HK-2 (cell line): ENCODE measurements around the gene ACTL7B.
"Not testable (repeated sequence)": the region's sequence is repeated elsewhere in the genome, so short reads cannot be mapped to it uniquely, and the experiment has no call there.

Source experiments
- DNase-seq: peaks from one replicate; pipeline ENCODE4 v3.0.0-alpha.2; 2018; ENCODE audit not compliant: unreplicated experiment

Gene ACTL7B

DNA sequence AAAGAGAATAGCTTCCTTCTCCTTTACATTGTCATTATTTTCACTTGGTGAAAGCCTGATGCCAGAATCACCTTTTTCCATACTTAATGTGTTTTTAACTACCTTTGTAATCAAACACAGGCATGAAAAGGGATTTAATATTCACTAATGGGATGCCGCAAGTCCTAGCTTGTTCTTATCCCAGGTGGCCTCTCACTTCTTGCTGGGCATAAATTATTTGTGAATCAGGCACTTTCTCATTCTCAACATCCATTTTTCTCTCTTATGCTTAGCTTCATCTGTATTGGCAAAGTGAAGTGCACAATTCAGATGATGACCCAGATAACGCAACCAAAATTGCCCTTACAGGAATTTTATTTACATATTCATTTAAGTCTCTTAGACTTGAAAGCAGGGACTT, 10.9 kb downstream of the ACTL7B start:
- no peak for DNase-seq

DNA sequence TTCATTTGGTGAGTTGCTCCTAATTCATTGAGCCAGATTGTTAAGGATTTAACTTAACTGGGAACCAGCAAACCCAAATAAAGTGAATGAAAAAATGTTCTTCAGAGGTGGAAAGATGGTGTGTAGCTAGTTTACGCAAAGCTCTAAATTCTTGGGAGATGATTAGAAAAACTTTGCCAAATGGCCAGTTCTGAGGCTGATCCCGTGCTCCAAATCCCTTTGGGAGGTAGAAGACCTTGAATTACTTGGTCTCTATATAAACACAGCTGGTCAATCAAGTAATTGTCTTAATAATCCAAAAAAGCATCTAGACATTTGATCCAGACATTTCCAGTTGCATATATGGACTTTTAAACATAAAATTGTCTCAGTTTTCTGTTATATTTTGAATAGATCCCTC, 11.4 kb downstream of the ACTL7B start:
- DNase-seq, result no peak

DNA sequence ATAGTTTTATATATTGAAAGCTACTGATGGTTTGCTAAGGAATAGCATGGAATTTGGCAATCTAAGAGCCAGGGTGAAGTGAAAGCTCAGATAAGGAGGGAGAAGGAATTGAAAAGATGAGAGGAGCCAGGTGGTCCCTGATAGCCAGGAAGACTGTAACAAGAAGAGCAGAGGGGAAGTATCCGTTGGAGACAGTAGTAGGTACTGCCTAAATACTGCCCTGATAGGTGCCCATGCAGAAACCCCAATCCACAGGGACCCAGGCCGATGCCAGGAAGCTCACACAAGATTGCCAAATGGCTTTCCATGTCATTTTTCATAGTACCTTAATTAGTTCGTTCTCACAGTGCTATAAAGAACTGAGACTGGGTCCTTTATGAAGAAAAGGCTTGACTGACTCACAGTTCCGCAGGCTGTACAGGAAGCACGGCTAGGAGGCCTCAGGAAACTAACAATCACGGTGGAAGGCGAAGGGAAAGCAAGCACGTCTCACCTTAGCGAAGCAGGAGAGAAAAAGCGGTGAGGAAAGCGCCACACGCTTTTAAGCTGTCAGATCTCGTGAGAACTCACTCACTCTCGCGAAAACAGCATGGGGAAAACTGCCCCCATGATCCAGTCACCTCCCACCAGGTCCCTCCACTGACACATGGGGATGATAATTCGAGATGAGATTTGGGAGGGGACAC, 13.0 kb downstream of the ACTL7B start:
- DNase-seq, result no peak

DNA sequence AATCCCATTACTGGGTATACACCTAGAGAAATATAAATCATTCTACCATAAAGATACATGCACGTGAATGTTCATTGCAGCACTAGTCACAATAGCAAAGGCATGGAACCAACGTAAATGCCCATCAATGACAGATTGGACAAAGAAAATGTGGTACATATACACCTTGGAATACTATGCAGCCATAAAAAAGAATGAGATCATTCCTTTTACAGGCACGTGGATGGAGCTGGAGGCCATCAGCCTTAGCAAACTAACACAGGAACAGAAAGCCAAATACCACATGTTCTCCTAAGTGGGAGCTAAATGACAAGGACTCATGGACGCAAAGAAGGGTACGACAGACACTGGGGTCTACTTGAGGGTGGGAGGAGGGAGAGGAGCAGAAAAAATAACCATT, 16.2 kb downstream of the ACTL7B start:
- not testable (repeated sequence) for DNase-seq

DNA sequence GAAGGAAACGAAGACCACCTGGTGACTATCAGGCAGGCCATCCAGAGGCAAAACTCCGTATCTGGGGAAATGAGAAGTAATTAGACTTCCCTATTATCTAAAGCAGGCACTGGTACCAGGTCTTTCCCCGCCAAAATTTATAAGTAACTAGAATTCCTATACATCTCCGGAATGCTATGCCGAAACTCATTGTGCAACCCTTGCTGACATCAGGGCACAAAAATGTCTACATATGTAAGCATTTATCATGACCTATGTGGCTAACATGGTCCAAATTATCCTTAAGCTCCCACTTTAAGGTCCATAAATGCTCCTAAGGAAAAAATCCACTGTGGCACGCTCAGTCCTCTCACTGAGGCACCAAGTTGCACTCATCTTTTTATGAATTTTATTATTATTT, 17.8 kb downstream of the ACTL7B start:
- no peak for DNase-seq

DNA sequence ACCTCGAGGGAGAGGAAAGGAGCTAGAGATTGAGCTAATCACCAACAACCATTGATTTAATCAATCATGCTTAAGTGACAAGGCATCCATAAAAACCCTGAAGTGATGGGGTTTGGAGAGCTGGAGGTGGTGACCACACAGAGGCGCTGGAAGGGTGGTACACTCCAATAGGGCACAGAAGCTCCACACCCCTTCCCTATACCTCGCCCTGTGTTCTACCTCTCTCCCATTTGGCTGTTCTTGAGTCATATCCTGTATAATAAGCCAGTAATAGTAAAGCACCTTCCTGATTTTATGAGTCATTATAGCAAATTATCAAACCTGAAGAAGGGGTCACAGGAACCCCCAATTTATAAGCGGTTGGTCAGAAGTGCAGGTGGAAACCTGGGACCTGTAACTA, 18.3 kb downstream of the ACTL7B start:
- no peak for DNase-seq

DNA sequence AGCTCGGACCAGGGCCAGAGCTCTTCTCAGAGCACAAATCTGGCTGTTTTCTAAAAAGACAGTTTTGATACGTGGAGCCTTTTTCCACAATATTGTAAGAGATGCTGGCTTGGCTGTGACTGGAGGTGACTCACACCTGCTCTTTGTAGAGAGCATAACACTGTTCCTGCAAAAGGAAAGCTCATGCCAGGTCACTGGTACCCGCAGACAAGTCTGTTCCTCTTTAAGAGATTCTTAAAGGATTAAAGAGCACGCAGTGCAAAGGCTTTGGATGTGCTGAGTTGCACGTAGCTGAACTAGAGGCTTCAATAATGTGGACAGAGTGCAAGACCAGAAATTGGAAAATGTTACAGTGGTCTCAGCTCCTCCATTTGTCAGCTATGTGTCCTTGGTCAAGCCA, 19.0 kb downstream of the ACTL7B start:
- no peak for DNase-seq

DNA sequence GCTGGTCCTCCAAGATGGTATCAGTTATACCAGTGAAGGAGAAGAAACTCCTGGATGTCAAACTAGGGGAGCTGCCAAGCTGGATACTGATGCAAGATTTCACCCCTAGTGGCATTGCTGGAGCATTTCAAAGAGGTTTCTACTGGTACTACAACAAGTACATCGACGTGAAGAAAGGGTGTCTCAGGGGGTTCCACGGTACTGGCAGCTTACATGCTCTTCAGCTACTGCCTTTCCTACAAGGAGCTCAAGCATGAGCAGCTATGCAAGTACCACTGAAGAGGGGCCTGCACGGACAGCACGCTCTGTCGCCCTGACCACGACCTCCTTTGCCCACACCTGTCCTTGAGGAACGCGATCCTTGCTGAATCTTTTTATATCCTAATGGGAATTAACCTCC, 19.5 kb downstream of the ACTL7B start:
- no peak for DNase-seq

DNA sequence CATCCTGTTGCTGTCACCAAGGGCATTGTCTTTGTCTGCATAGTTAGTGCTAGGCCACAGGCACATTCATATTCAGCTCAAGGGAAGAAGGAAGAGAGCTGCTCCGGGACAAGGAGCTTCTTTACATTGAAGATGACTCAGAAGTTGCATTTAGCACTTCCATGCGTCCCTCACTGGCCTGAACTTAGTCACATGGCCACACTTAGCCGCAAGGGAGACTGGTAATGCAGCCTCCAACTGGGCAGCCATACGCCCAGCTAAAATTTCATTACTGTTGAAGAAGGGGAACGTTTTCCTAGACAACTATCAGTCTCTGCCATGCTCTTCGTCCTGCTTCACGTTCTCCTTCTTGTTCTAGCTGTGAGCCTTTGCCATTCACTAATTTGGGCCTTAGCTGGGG, 20.0 kb downstream of the ACTL7B start:
- no peak for DNase-seq

DNA sequence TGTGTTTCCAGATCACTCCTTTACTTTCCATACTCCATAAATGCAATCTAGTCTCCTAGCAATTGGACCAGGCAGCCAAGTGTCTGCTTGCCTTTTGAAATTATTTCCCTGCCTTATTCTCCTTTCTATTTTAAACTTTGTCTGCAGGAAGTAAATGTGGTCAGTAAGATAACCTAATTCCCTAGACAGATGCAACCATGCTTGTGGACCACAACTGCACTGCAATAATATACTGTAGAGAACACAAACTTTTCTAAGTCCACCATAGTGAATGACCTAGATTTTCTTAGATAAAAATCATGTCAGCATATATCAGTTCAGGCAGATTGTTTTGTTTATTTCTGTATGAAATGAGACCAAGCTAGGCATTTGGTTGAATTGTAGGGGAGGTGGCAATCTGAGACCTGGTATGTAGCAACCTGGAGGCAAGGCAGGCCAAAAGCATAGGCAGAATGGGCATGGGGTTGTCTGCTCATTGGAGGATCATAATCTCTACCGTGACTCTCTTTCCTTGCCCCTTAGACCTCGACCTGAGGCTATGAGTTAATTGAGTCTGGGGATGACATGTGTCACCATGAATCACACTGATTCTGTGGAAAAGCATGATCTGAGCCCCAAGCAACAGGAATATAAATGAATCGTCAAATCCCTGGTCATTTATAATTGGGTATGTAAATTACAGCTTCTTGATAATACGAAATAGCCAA, 20.7 kb downstream of the ACTL7B start:
- DNase-seq, result no peak

DNA sequence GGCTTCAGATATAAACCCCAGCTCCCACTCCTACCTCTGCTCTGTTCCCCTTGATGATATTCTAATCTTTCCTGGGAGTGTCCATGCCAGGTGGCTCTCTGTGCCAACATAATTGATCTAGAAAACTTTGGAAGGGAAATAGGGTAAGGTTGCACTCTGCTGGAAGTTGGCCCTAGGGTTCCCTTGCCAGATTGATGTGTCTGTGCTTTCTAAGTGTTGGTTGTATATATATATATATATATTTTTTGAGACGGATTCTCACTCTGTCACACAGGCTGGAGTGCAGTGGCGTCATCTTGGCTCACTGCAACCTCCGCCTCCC, 23.6 kb downstream of the ACTL7B start:
- DNase-seq, result no peak

DNA sequence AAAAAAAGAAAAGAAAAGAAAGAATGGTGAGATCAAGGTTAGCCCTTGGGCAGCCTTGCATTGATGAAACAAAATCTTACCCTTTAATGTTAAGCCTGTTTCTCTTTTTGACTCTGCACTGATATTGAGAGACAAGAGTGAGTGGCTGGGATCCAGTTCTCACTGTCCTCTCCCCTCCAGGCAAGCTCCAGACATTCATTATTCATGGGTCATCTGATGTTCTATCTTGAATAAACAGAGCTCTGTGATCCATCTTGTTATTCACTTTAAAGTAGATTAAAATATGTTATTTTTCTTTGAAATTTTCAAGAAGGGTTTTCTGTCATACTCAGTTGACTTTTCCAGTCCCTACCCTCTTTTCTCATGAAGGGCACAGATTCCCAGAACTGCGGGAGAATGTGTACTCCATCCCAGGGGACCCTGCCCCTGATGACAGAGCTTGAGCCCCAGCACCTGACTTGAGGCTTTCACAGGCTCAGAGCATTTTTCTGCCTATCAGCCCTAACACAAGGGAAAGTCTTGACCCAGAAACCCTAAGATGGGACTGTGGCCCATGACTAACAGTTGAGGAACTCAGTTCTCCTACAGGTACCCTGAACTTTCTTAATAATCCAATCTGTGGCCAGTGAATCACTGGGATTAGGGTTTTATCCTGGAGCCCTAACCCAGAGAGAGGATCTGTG, 24.1 kb downstream of the ACTL7B start:
- DNase-seq, result no peak

DNA sequence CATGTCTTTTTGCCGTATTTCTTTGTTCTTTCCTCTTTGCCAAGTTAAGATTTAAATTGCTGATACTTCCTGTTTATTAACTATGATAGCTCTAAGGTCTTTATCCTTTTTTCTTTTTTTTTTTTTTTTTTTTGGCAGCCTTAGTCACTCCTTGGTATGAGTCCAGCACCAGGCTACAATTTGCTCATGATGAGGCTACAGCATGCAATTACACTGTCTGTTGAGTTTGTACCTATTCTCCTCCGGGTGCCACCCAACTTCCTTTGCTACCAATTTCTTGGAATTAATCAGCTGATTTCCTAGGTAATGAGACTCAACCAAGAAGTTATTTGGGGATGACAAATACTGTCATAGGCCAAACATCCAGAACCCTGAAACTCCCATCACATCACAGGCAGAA, 25.5 kb downstream of the ACTL7B start:
- DNase-seq, result no peak

DNA sequence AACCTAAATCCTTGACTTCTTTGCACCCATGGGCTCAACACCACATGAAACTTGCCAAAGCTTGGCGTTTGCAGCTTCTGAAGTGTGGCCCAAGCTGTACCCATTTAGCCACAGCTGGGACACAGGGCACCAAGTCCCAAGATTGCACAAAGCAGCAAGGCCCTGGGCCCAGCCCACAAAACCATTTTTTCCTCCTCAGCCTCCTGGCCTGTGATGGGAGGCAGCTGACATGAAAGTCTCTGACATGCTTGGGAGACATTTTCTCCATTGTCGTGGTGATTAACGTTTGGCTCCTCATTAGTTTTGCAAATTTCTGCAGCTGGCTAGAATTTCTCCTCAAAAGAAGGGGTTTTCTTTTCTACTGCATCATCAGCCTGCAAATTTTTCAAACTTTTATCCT, 32.0 kb downstream of the ACTL7B start:
- DNase-seq, result no peak

DNA sequence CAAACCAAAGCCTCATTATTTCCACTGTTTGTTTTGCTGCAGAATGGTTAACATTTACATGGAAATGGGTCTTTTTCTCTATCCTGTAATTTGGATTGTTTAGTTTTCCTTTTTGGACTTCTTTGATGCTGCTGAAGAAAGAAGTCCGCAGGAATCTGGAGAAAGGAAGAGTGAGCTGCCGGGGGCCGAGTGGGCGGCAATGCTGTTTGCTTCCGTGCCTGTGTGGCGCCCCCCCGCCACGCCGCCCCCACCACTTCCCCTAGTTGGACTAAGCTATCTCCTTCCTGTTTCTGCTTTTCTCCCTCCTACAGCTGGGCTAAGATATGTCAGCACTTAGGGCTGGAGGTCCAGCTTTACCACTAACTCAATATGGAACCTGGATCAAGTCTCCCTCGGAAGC, 39.7 kb downstream of the ACTL7B start:
- no peak for DNase-seq

DNA sequence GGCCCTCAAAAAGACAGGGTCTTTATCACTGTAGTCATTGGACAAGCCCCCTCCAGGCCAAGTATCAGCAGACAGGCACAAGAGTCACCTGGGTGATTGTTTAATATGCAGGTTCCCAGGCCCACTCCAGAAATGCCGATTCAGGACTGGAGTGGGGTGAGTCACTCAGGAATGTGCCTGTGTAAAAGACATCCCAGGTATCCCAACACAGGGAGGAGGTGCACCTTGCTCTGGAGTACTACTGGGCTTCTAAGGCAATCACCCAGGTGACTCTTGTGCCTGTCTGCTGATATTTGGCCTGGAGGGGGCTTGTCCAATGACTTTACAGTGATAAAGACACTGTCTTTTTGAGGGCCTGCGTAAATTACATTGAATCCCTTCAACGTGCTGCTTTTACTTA, 40.6 kb downstream of the ACTL7B start:
- DNase-seq, result no peak

DNA sequence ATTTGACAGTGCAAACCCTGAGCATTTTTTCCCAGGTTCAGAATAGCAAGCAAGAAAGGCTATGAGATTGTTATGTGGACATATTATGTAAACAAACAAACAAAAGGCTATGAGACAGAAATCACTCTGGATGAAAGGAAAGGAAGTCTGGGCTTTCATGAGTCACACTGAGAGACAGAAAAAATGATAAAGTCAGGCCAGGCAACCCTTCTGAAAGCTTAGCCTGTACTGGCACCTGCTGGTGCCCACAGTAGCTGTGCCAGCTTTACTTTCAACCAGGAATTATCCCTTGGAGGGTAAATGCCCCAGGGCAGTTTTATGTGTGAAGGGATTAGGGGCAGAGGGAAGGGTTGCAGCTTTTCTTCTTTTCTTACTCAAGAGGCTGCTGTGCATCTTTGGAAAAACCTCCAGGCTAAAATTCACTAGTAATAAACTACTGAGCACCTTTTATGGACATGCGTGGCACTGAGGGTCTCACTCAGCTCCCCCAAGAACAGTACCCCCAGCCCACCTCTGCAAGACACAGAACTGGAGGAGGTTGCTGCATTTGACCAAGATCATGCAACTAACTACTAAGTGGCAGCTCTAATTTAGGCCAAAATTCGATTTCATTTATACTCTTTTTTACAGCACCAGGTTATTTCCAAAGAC, 41.7 kb downstream of the ACTL7B start:
- peak; percentile 6 for DNase-seq

DNA sequence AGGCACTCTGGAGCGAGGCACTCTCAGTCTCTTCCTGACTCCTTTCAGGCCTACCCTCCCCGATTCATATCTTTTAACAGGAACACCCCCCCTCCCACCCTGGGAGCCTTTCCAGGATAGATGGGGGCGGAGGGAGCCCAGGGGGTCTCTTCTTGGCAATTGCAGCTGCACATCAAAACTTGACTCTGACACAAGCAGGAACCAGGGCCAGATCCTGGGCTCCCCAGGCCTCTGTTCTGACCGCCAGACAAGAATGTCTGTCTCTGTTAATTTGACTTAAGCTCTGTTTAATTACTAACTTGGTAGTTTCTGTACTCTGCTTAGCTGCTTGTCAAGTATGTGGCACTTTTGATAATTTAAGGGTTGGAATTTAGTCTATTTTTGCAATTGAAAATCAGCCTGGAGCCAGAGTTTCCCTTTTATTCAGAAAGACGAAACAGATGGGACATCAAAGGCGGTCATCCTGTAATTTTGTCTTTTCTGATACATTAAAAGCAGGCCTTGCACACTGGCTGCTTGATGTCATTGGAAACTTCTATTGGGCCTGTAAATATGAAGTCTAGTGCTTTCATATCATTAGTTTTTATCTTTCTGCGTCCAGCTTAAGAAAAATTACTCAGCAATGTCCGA, 43.3 kb downstream of the ACTL7B start:
- no peak for DNase-seq

DNA sequence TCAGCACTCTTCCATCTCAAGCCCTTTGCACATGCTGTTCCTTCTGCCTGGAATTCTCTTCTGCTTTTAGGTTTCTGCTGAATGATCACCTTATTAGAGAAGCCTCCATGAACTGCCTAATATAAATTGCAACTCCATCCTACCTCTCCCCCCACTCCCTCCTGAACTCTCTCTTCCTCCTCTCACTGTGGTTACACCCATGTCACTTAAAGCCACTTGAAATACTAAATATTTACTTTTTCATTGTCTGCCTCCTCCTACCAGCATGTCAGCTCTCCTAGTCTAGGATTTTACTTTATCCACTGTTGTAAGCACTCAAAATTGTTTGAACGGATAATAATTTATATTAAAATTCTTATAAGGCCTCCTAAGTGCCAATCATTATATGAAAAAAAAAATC, 43.8 kb downstream of the ACTL7B start:
- no peak for DNase-seq

DNA sequence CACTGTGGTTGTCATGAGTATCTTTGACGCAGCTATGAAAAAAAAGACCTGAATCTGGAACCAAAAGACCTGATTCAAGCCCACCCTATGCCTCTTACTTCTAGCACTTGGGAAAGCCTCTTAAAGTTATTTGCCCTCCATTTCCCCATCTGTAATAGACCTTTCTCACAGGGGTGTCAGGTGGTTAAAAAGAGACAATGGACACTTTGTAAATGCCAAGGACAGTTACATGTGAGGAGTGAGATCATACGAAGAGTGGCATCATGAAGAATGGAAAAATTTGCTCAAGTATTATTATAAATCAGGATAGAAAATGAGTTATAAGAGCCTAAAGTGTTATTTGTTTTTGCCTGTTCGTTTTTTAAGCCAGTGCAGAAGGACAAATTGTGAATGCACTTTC, 46.5 kb downstream of the ACTL7B start:
- no peak for DNase-seq
